ENCODE measurements around the gene PNCK.
"Not testable (repeated sequence)": the region's sequence is repeated elsewhere in the genome, so short reads cannot be mapped to it uniquely, and the experiment has no call there.

Gene PNCK

GRCh38 chrX:153685156-153685536, 11.5 kb upstream of the PNCK start:
- DNase-seq, result no peak

- no peak for DNase-seq
Measured at GRCh38 chrX:153684467-153685155, 11.0 kb upstream of the PNCK start.

- DNase-seq, result not testable (repeated sequence)
Measured at GRCh38 chrX:153683486-153683885, 9.9 kb upstream of the PNCK start.

- no peak for DNase-seq
Measured at GRCh38 chrX:153681175-153681574, 7.6 kb upstream of the PNCK start.

- no peak for DNase-seq
Measured at GRCh38 chrX:153674219-153674851, 722 bp upstream of the PNCK start.

GRCh38 chrX:153672531-153673427, 834 bp downstream of the PNCK start:
- no peak for DNase-seq

- no peak for DNase-seq
Measured at GRCh38 chrX:153671589-153672530, 1.8 kb downstream of the PNCK start.

- DNase-seq, result no peak
Measured at GRCh38 chrX:153670748-153671588, 2.6 kb downstream of the PNCK start.

GRCh38 chrX:153669901-153670731, 3.5 kb downstream of the PNCK start:
- no peak for DNase-seq

- DNase-seq, result no peak
Measured at GRCh38 chrX:153669174-153669890, 4.3 kb downstream of the PNCK start.

GRCh38 chrX:153668423-153669173, 5.0 kb downstream of the PNCK start:
- no peak for DNase-seq

GRCh38 chrX:153667956-153668396, 5.6 kb downstream of the PNCK start:
- DNase-seq, result no peak

- no peak for DNase-seq
Measured at GRCh38 chrX:153667281-153667955, 6.2 kb downstream of the PNCK start.

GRCh38 chrX:153665726-153666306, 7.8 kb downstream of the PNCK start:
- DNase-seq, result no peak

GRCh38 chrX:153662266-153662665, 11.3 kb downstream of the PNCK start:
- DNase-seq, result no peak

GRCh38 chrX:153659268-153659667, 14.3 kb downstream of the PNCK start:
- DNase-seq, result no peak

- DNase-seq, result no peak
Measured at GRCh38 chrX:153657161-153657560, 16.5 kb downstream of the PNCK start.

GRCh38 chrX:153653556-153653955, 20.1 kb downstream of the PNCK start:
- no peak for DNase-seq
